ENCODE data around the gene ACTG2.
"Not testable (repeated sequence)": the region's sequence is repeated elsewhere in the genome, so short reads cannot be mapped to it uniquely, and the experiment has no call there.

The ACTG2 gene

GRCh38 chr2:73892631-73893329 lies at the start of gene ACTG2:
Gene ACTG2 (plus strand): TSS chr2:73893008. CDS start chr2:73901312, 8,304 bp downstream.
- no peak for DNase-seq

GRCh38 chr2:73844087-73844486 lies 48.7 kb upstream of the ACTG2 start:
- no peak for DNase-seq

GRCh38 chr2:73850009-73850408 lies 42.8 kb upstream of the ACTG2 start:
- DNase-seq, result no peak

GRCh38 chr2:73851274-73851673 lies 41.5 kb upstream of the ACTG2 start:
- DNase-seq, result no peak

GRCh38 chr2:73852020-73852419 lies 40.8 kb upstream of the ACTG2 start:
- no peak for DNase-seq

- DNase-seq, result no peak
Observed at GRCh38 chr2:73855526-73855925, 37.3 kb upstream of the ACTG2 start.

- no peak for DNase-seq
Observed at GRCh38 chr2:73856214-73856613, 36.6 kb upstream of the ACTG2 start.

GRCh38 chr2:73859721-73860586 lies 32.9 kb upstream of the ACTG2 start:
- no peak for DNase-seq

GRCh38 chr2:73862987-73863386 lies 29.8 kb upstream of the ACTG2 start:
- no peak for DNase-seq

- no peak for DNase-seq
Observed at GRCh38 chr2:73868204-73868978, 24.4 kb upstream of the ACTG2 start.

GRCh38 chr2:73870084-73870483 lies 22.7 kb upstream of the ACTG2 start:
- DNase-seq, result no peak

- no peak for DNase-seq
Observed at GRCh38 chr2:73877071-73877802, 15.6 kb upstream of the ACTG2 start.

- DNase-seq, result not testable (repeated sequence)
Observed at GRCh38 chr2:73877984-73878383, 14.8 kb upstream of the ACTG2 start.

GRCh38 chr2:73885406-73885805 lies 7.4 kb upstream of the ACTG2 start:
- no peak for DNase-seq

GRCh38 chr2:73886357-73886756 lies 6.5 kb upstream of the ACTG2 start:
- DNase-seq, result no peak

- not testable (repeated sequence) for DNase-seq
Observed at GRCh38 chr2:73887596-73888353, 5.0 kb upstream of the ACTG2 start.

- DNase-seq, result no peak
Observed at GRCh38 chr2:73888388-73888787, 4.4 kb upstream of the ACTG2 start.

GRCh38 chr2:73889206-73889605 lies 3.6 kb upstream of the ACTG2 start:
- DNase-seq, result no peak

GRCh38 chr2:73890301-73891092 lies 2.3 kb upstream of the ACTG2 start:
- no peak for DNase-seq

- no peak for DNase-seq
Observed at GRCh38 chr2:73891276-73891901, 1.4 kb upstream of the ACTG2 start.

Data from CD4-positive, alpha-beta T cell treated with Interleukin-1 beta for 1 hour (primary cell).